HFFc6 (cell line): ENCODE results near the gene IGFBP7. TPM values are rescaled to one million over a fixed set of nuclear protein-coding genes. Genes with fewer than 3 reads are reported as not detected.
A peak's percentile ranks its signal among the peaks of the same experiment; 100 is the strongest.

Source experiments
- DNase-seq: peaks from one replicate; pipeline ENCODE4 v3.0.0-alpha.2; 2018
- H3K27ac Mint-ChIP-seq: 2 replicates; pipeline ENCODE4 v1.8.0; 2020; ENCODE audit warnings: mild to moderate bottlenecking, mixed read lengths
- H3K27me3 Mint-ChIP-seq: 2 replicates; pipeline ENCODE4 v1.8.0; 2021; ENCODE audit warnings: mild to moderate bottlenecking, moderate library complexity, mixed read lengths; ENCODE audit not compliant: insufficient read depth
- H3K36me3 Mint-ChIP-seq: 2 replicates; pipeline ENCODE4 v1.8.0; 2021; ENCODE audit warnings: low read depth, mixed read lengths
- H3K4me1 Mint-ChIP-seq: 2 replicates; pipeline ENCODE4 v1.8.0; 2020; ENCODE audit warnings: low read depth, mixed read lengths
- H3K4me3 Mint-ChIP-seq: 2 replicates; pipeline ENCODE4 v1.8.0; 2020; ENCODE audit warnings: mild to moderate bottlenecking, moderate library complexity, mixed read lengths
- H3K9me3 Mint-ChIP-seq: 2 replicates; pipeline ENCODE4 v1.8.0; 2020; ENCODE audit warnings: mild to moderate bottlenecking, mixed read lengths
- total RNA-seq, 6 experiments: library from RNA; stranded (reverse); fragmentation: NEBNext Ultra II Directional; extraction: Animal tissue kit (Norgen Biotek cat#: 25700); gene quantifications; 2 replicates in 1 of 6; 3 replicates in 5 of 6; pipeline ENCODE4 v1.2.3, GENCODE V29; 2021
- TF ChIP-seq, protein P1 (sequence below): fragments of 200-600 bp; sonication (generic); IDR thresholded peaks from 2 replicates; pipeline ENCODE4 v1.5.0; 2021; ENCODE audit warnings: antibody characterized with exemption, mild to moderate bottlenecking

IGFBP7 gene
- total RNA-seq, 6 experiments from 2014 or later: 464 to 821 (median 485) TPM

DNA sequence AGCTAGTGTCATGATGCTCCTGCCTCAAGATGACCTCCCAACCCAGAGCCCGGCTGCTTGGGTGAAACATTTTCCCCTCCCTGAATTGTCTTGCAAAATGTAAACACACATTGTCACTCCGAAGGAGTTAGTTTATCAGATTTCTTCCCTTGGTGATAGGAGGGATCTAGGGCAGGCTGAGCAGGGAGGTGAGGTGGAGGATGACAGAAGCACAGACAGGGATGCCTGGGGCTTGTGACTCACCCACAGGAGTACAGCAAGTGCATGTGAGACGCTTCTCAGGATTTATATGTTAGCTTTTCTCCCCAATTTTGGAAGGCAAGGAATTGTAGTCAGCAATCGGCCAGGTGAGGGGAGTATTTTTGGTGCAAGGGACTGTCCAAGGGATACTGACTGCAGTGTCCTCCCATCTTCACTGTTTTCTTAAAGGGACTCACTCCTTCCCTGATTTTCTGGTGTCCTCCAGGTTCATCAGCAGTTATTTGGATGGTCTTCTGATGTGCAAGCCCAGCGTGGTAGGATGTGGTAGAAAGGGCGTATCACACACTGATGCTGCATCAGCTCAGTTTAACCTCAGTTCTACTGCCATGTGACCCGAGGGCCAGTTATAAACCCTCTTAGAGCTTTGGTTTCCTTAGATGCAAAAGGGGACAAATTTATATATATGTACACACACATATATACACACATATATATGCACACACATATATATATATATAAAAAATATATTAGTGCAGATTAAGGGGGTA is 46.2 kb upstream of the IGFBP7 start:
- TF ChIP-seq, protein P1, sequence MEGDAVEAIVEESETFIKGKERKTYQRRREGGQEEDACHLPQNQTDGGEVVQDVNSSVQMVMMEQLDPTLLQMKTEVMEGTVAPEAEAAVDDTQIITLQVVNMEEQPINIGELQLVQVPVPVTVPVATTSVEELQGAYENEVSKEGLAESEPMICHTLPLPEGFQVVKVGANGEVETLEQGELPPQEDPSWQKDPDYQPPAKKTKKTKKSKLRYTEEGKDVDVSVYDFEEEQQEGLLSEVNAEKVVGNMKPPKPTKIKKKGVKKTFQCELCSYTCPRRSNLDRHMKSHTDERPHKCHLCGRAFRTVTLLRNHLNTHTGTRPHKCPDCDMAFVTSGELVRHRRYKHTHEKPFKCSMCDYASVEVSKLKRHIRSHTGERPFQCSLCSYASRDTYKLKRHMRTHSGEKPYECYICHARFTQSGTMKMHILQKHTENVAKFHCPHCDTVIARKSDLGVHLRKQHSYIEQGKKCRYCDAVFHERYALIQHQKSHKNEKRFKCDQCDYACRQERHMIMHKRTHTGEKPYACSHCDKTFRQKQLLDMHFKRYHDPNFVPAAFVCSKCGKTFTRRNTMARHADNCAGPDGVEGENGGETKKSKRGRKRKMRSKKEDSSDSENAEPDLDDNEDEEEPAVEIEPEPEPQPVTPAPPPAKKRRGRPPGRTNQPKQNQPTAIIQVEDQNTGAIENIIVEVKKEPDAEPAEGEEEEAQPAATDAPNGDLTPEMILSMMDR: no peak
- Mint-ChIP-seq H3K27ac (no peak overlapping the region), H3K27me3 (peaks cover 5% of the 10 kb centered on the region), H3K36me3 (no peaks in the 10 kb centered on the region), H3K4me3 (no peak overlapping the region), H3K9me3 (no peaks in the 10 kb centered on the region), H3K4me1 (peaks cover 54% of the 10 kb centered on the region)
- peak; percentile 35 for DNase-seq

- Mint-ChIP-seq H3K4me1 (peaks cover 55% of the 10 kb centered on the region), H3K27ac (no peak overlapping the region), H3K9me3 (no peaks in the 10 kb centered on the region), H3K36me3 (no peaks in the 10 kb centered on the region), H3K4me3 (no peak overlapping the region), H3K27me3 (peaks cover 2% of the 10 kb centered on the region)
- no peak for DNase-seq
- TF ChIP-seq, protein P1: no peak
These were observed 44.7 kb upstream of the IGFBP7 start for GRCh38 chr4:57154926-57155325.

GRCh38 chr4:57154191-57154590 is 44.0 kb upstream of the IGFBP7 start:
- no peaks in the 10 kb centered on the region for H3K9me3 Mint-ChIP-seq
- peaks cover 55% of the 10 kb centered on the region for H3K4me1 Mint-ChIP-seq
- H3K4me3 Mint-ChIP-seq: peak overlapping the region; percentile 38
- peaks cover 1% of the 10 kb centered on the region for H3K27me3 Mint-ChIP-seq
- peak overlapping the region; percentile 58 for H3K27ac Mint-ChIP-seq
- H3K36me3 Mint-ChIP-seq: no peaks in the 10 kb centered on the region
- peak; percentile 55 for DNase-seq
- TF ChIP-seq, protein P1: no peak

DNA sequence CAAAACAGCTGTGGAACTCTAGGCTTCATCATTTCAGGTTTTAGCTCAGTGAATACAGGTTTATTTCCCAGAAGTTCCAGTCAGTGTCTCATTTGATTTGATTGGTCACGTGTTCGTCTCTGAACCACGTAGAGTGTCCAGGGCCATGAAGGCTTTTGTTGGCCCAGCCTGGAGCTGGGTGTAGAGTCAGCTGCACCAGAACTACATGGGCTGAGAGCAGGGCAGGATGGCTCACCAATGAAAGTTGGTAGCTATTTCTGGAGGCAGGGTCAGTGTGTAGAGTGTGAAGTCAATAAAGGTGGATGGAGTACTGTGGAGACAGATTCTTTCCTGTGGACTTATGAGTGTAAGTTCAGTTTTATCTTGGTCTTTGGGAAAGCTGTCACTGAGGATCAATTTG is 43.0 kb upstream of the IGFBP7 start:
- Mint-ChIP-seq H3K9me3 (no peaks in the 10 kb centered on the region), H3K4me1 (peaks cover 58% of the 10 kb centered on the region), H3K27me3 (peaks cover 1% of the 10 kb centered on the region)

GRCh38 chr4:57151481-57151880 is 41.3 kb upstream of the IGFBP7 start:
- no peaks in the 10 kb centered on the region for H3K9me3 Mint-ChIP-seq
- H3K4me3 Mint-ChIP-seq: no peak overlapping the region
- peaks cover 71% of the 10 kb centered on the region for H3K4me1 Mint-ChIP-seq
- no peak overlapping the region for H3K27ac Mint-ChIP-seq
- TF ChIP-seq, protein P1: no peak
- no peak for DNase-seq
- H3K36me3 Mint-ChIP-seq: no peaks in the 10 kb centered on the region
- H3K27me3 Mint-ChIP-seq: peaks cover 2% of the 10 kb centered on the region; the same call in 1 of the 2 replicates

More for the DNA sequence above, 43.0 kb upstream of the IGFBP7 start:
- TF ChIP-seq, protein P1: no peak
- Mint-ChIP-seq H3K4me3 (no peak overlapping the region), H3K27ac (no peak overlapping the region), H3K36me3 (no peaks in the 10 kb centered on the region)
- DNase-seq: no peak
